SK-N-SH (cell line): ENCODE results near the gene SNCAIP.

Source experiments
- FOXM1 ChIP-seq: IDR thresholded peaks from 2 replicates; pipeline ENCODE4 v1.4.0; 2012; ENCODE audit warnings: low read depth, mild to moderate bottlenecking
- POLR2AphosphoS5 ChIP-seq: IDR thresholded peaks from 2 replicates; pipeline ENCODE4 v1.6.1; 2012; ENCODE audit warnings: low read depth, low read length
- RAD21 ChIP-seq: IDR thresholded peaks from 2 replicates; pipeline ENCODE4 v1.6.1; 2012; ENCODE audit warnings: mild to moderate bottlenecking, low read length
- TF ChIP-seq, protein P1 (sequence below): fragments of 200-600 bp; sonication (generic); IDR thresholded peaks from 2 replicates; pipeline ENCODE4 v1.6.1; 2017; ENCODE audit warnings: antibody characterized with exemption, mild to moderate bottlenecking, moderate library complexity

DNA sequence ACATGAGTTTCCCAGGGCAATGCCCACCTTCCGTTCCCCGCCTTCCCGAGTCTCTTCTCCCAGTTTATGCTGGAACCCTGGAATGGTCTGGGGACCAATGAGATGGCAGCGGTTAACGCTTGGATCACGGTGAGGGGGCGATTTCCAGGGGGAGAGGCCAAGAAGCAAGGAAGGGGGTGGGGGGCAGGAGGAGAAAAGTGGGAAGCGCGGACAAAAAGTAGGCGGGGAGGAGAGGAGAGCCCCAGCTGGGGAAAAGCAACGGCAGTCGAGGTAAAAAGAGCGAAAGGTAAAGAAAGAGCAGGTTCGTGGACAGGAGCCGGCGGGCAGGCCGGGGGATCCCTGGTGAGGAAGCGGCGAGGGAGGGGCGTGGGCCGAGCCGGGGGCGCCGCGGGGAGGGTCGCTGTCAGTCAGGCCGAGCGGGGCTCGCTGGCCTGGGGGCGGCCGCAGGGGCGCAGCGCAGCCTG lies 508 bp upstream of the SNCAIP start:
- TF ChIP-seq, protein P1, sequence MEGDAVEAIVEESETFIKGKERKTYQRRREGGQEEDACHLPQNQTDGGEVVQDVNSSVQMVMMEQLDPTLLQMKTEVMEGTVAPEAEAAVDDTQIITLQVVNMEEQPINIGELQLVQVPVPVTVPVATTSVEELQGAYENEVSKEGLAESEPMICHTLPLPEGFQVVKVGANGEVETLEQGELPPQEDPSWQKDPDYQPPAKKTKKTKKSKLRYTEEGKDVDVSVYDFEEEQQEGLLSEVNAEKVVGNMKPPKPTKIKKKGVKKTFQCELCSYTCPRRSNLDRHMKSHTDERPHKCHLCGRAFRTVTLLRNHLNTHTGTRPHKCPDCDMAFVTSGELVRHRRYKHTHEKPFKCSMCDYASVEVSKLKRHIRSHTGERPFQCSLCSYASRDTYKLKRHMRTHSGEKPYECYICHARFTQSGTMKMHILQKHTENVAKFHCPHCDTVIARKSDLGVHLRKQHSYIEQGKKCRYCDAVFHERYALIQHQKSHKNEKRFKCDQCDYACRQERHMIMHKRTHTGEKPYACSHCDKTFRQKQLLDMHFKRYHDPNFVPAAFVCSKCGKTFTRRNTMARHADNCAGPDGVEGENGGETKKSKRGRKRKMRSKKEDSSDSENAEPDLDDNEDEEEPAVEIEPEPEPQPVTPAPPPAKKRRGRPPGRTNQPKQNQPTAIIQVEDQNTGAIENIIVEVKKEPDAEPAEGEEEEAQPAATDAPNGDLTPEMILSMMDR, result no peak
- TF ChIP-seq FOXM1, result no peak
- no peak for TF ChIP-seq RAD21
- no peak for TF ChIP-seq POLR2AphosphoS5
